ENCODE data around the gene RBBP8NL.

The RBBP8NL gene

GRCh38 chr20:62444286-62444685, 16.9 kb upstream of the RBBP8NL start:
- in situ Hi-C loops (cut with MboI; ENCODE audit: low sequenced_read_pairs), result no loop called here
- H3K4me1 ChIP-seq, result no peaks in the 10 kb centered on the region
- no peaks in the 10 kb centered on the region for H3K9me3 ChIP-seq
- no peaks in the 10 kb centered on the region for H3K36me3 ChIP-seq (replicated peaks)
- no peak for DNase-seq (ENCODE audit: low spot score in 2 of 2)
- peaks cover 59% of the 10 kb centered on the region for H3K27me3 ChIP-seq (ENCODE audit: low read depth)
- H3K4me3 ChIP-seq, result no peak overlapping the region

- no peaks in the 10 kb centered on the region for H3K4me1 ChIP-seq
- DNase-seq (ENCODE audit: low spot score in 2 of 2), result no peak
- no peaks in the 10 kb centered on the region for H3K9me3 ChIP-seq
- no peak overlapping the region for H3K4me3 ChIP-seq
- in situ Hi-C loops (cut with MboI; ENCODE audit: low sequenced_read_pairs), result no loop called here
- no peaks in the 10 kb centered on the region for H3K36me3 ChIP-seq (replicated peaks)
- H3K27me3 ChIP-seq (ENCODE audit: low read depth), result peaks cover 56% of the 10 kb centered on the region
These were observed 14.7 kb upstream of the RBBP8NL start for GRCh38 chr20:62441987-62442539.

GRCh38 chr20:62439218-62439617, 11.9 kb upstream of the RBBP8NL start:
- DNase-seq (ENCODE audit: low spot score in 2 of 2), result no peak
- in situ Hi-C loops (cut with MboI; ENCODE audit: low sequenced_read_pairs), result no loop called here
- peaks cover 67% of the 10 kb centered on the region for H3K27me3 ChIP-seq (ENCODE audit: low read depth)
- no peaks in the 10 kb centered on the region for H3K4me1 ChIP-seq
- no peaks in the 10 kb centered on the region for H3K36me3 ChIP-seq (replicated peaks)
- H3K9me3 ChIP-seq, result no peaks in the 10 kb centered on the region
- no peak overlapping the region for H3K4me3 ChIP-seq

GRCh38 chr20:62437927-62438326, 10.6 kb upstream of the RBBP8NL start:
- Histone ChIP-seq H3K4me3 (no peak overlapping the region), H3K27me3 (ENCODE audit: low read depth) (peaks cover 56% of the 10 kb centered on the region), H3K36me3 (replicated peaks) (no peaks in the 10 kb centered on the region), H3K9me3 (no peaks in the 10 kb centered on the region), H3K4me1 (no peaks in the 10 kb centered on the region)
- in situ Hi-C loops (cut with MboI; ENCODE audit: low sequenced_read_pairs), result no loop called here
- no peak for DNase-seq (ENCODE audit: low spot score in 2 of 2)

- Histone ChIP-seq H3K27me3 (ENCODE audit: low read depth) (peaks cover 51% of the 10 kb centered on the region), H3K4me1 (no peaks in the 10 kb centered on the region)
- in situ Hi-C loops (cut with MboI; ENCODE audit: low sequenced_read_pairs), result no loop called here
These were observed 10.2 kb upstream of the RBBP8NL start for GRCh38 chr20:62437496-62437895.

GRCh38 chr20:62436692-62437091, 9.4 kb upstream of the RBBP8NL start:
- in situ Hi-C loops (cut with MboI; ENCODE audit: low sequenced_read_pairs), result no loop called here
- Histone ChIP-seq H3K4me1 (no peaks in the 10 kb centered on the region), H3K9me3 (no peaks in the 10 kb centered on the region), H3K4me3 (no peak overlapping the region), H3K27me3 (ENCODE audit: low read depth) (peaks cover 43% of the 10 kb centered on the region), H3K36me3 (replicated peaks) (no peaks in the 10 kb centered on the region)
- DNase-seq (ENCODE audit: low spot score in 2 of 2), result no peak

More at GRCh38 chr20:62437496-62437895, 10.2 kb upstream of the RBBP8NL start:
- no peak for DNase-seq (ENCODE audit: low spot score in 2 of 2)
- Histone ChIP-seq H3K36me3 (replicated peaks) (no peaks in the 10 kb centered on the region), H3K9me3 (no peaks in the 10 kb centered on the region), H3K4me3 (no peak overlapping the region)

GRCh38 chr20:62433658-62434497, 6.5 kb upstream of the RBBP8NL start:
- Histone ChIP-seq H3K4me1 (no peaks in the 10 kb centered on the region), H3K36me3 (replicated peaks) (no peaks in the 10 kb centered on the region), H3K9me3 (no peaks in the 10 kb centered on the region), H3K4me3 (no peak overlapping the region), H3K27me3 (ENCODE audit: low read depth) (peaks cover 24% of the 10 kb centered on the region)
- in situ Hi-C loops (cut with MboI; ENCODE audit: low sequenced_read_pairs), result no loop called here
- DNase-seq (ENCODE audit: low spot score in 2 of 2), result no peak

- Histone ChIP-seq H3K4me1 (no peaks in the 10 kb centered on the region), H3K4me3 (no peak overlapping the region), H3K36me3 (replicated peaks) (no peaks in the 10 kb centered on the region), H3K9me3 (no peaks in the 10 kb centered on the region), H3K27me3 (ENCODE audit: low read depth) (peaks cover 10% of the 10 kb centered on the region; the same call in 1 of the 2 replicates)
- no peak for DNase-seq (ENCODE audit: low spot score in 2 of 2)
- in situ Hi-C loops (cut with MboI; ENCODE audit: low sequenced_read_pairs), result no loop called here
These were observed 3.6 kb upstream of the RBBP8NL start for GRCh38 chr20:62430866-62431447.

GRCh38 chr20:62430311-62430853, 3.0 kb upstream of the RBBP8NL start:
- Histone ChIP-seq H3K27me3 (ENCODE audit: low read depth) (peaks cover 4% of the 10 kb centered on the region; the same call in 1 of the 2 replicates), H3K4me1 (no peaks in the 10 kb centered on the region), H3K9me3 (no peaks in the 10 kb centered on the region), H3K36me3 (replicated peaks) (no peaks in the 10 kb centered on the region), H3K4me3 (no peak overlapping the region)
- DNase-seq (ENCODE audit: low spot score in 2 of 2), result no peak
- in situ Hi-C loops (cut with MboI; ENCODE audit: low sequenced_read_pairs), result no loop called here

GRCh38 chr20:62429455-62430310, 2.3 kb upstream of the RBBP8NL start:
- H3K27me3 ChIP-seq (ENCODE audit: low read depth), result no peaks in the 10 kb centered on the region
- in situ Hi-C loops (cut with MboI; ENCODE audit: low sequenced_read_pairs), result no loop called here
- DNase-seq (ENCODE audit: low spot score in 2 of 2), result no peak
- no peaks in the 10 kb centered on the region for H3K9me3 ChIP-seq
- no peaks in the 10 kb centered on the region for H3K36me3 ChIP-seq (replicated peaks)
- H3K4me3 ChIP-seq, result no peak overlapping the region
- no peaks in the 10 kb centered on the region for H3K4me1 ChIP-seq

- Histone ChIP-seq H3K4me3 (no peak overlapping the region), H3K27me3 (ENCODE audit: low read depth) (no peaks in the 10 kb centered on the region), H3K9me3 (no peaks in the 10 kb centered on the region), H3K4me1 (no peaks in the 10 kb centered on the region), H3K36me3 (replicated peaks) (no peaks in the 10 kb centered on the region)
- DNase-seq (ENCODE audit: low spot score in 2 of 2), result peak in 1 of 2 experiments; percentile 49
- in situ Hi-C loops (cut with MboI; ENCODE audit: low sequenced_read_pairs), result no loop called here
These were observed 1.3 kb upstream of the RBBP8NL start for GRCh38 chr20:62428396-62429295.

- no peaks in the 10 kb centered on the region for H3K4me1 ChIP-seq
- no peaks in the 10 kb centered on the region for H3K27me3 ChIP-seq (ENCODE audit: low read depth)
- DNase-seq (ENCODE audit: low spot score in 2 of 2), result no peak
- H3K9me3 ChIP-seq, result no peaks in the 10 kb centered on the region
- no peak overlapping the region for H3K4me3 ChIP-seq
- no peaks in the 10 kb centered on the region for H3K36me3 ChIP-seq (replicated peaks)
- in situ Hi-C loops (cut with MboI; ENCODE audit: low sequenced_read_pairs), result no loop called here
These were observed 648 bp upstream of the RBBP8NL start for GRCh38 chr20:62428002-62428372.
